Urinary bladder (tissue), 4 donors: ENCODE results near the gene ISLR2. TPM values are rescaled to one million over a fixed set of nuclear protein-coding genes. Genes with fewer than 3 reads are reported as not detected.

ENCODE experiments used
- DNase-seq: peaks from one replicate; pipeline ENCODE4 v3.0.0-alpha.2; 2015; ENCODE audit errors: extremely low spot score
- H3K27ac ChIP-seq: one replicate; pipeline ENCODE4 v1.5.1; 2013; ENCODE audit warnings: low read depth, mild to moderate bottlenecking, moderate library complexity
- H3K36me3 ChIP-seq: one replicate; pipeline ENCODE4 v1.6.1; 2013; ENCODE audit warnings: mild to moderate bottlenecking, moderate library complexity; ENCODE audit not compliant: insufficient read depth
- H3K4me1 ChIP-seq: one replicate; pipeline ENCODE4 v1.6.1; 2013; ENCODE audit warnings: mild to moderate bottlenecking, moderate library complexity; ENCODE audit not compliant: insufficient read depth
- H3K4me3 ChIP-seq: one replicate; pipeline ENCODE4 v1.5.1; 2013; ENCODE audit warnings: low read depth, low read length
- WGBS: extraction: QIAGEN DNeasy Blood & Tissue Kit; methylation state at CpG from one replicate; pipeline ENCODE4 v1.1.7; 2013; 5-methylcytosine and 5-hydroxymethylcytosine counted together
- polyA plus RNA-seq: library from polyadenylated mRNA; stranded (reverse); fragments of 200-250 nt; gene quantifications from one replicate; pipeline ENCODE4 v1.2.3, GENCODE V29; 2013
- total RNA-seq: library from RNA; depleted of rRNA; stranded (reverse); fragments of >200 nt; gene quantifications from one replicate; pipeline ENCODE4 v1.2.3, GENCODE V29; 2014
- donor health status: healthy with polysubstance abuse.
- donor health status: healthy.

ISLR2 gene
- total and polyA plus RNA-seq, 2 donors, result 2.0 to 2.9 TPM

DNA sequence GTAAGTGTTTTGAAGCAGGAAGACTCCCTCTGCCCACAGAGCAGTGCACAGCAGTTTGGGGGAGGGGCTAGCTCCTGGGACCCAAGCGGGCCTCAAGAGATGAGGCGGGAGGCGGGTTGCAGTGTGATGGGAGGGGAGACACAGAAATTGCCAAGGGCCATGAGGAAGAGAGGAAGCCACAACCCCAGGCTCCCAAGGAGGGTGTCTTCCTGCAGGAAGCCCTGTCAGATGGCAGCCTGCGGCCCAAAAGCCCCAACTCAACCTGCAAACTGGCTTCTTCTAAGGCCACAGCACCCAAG is 7.3 kb upstream of the ISLR2 start:
- no peak overlapping the region for H3K4me3 ChIP-seq
- H3K27ac ChIP-seq, result no peak overlapping the region
- no peak for DNase-seq
- H3K4me1 ChIP-seq, result no peaks in the 10 kb centered on the region
- WGBS, result 41% methylated on average over 4 of the region's 4 CpGs
- H3K36me3 ChIP-seq, result no peaks in the 10 kb centered on the region

DNA sequence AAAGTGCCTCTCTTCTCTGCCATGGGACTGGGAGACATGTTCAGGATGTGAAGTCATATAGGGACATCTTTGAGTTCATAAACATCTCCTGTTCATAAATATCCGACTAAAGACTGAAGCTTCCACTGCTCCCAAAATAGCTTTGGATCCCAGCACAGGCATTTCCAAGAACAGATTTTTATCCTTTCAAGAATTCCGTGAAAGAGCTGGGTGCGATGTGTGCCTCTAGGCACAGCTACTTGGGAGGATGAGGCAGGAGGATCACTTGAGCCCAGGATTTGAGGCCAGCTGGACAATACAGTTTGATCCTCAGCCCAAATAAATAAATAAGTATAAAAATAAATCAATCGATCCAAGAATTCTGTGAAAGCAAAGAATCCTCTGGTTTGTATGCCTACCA is 6.7 kb upstream of the ISLR2 start:
- WGBS, result 57% methylated on average over 4 of the region's 4 CpGs
- H3K27ac ChIP-seq, result no peak overlapping the region
- H3K4me1 ChIP-seq, result no peaks in the 10 kb centered on the region
- H3K36me3 ChIP-seq, result no peaks in the 10 kb centered on the region
- no peak for DNase-seq
- no peak overlapping the region for H3K4me3 ChIP-seq

DNA sequence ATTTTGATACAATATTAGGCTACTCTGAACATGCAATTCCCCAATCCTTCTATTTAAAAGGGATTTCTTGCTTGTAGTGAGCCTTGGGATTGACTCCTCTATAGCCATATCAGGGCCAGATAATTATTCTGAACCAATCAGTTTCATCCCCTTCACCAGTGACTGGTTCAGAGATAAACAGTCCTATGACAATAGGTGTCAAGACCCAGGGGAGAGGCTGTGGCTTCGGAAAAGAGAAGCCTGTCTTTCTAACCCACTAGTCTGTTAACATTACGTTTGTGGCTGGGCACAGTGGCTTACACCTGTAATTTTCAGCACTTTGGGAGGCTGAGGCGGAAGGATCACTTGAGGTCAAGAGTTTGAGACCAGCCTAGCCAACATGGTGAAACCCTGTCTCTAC is 6.2 kb upstream of the ISLR2 start:
- Histone ChIP-seq H3K27ac (no peak overlapping the region), H3K4me3 (no peak overlapping the region), H3K36me3 (no peaks in the 10 kb centered on the region), H3K4me1 (no peaks in the 10 kb centered on the region)
- WGBS, result 86% methylated on average over 3 of the region's 3 CpGs
- no peak for DNase-seq

DNA sequence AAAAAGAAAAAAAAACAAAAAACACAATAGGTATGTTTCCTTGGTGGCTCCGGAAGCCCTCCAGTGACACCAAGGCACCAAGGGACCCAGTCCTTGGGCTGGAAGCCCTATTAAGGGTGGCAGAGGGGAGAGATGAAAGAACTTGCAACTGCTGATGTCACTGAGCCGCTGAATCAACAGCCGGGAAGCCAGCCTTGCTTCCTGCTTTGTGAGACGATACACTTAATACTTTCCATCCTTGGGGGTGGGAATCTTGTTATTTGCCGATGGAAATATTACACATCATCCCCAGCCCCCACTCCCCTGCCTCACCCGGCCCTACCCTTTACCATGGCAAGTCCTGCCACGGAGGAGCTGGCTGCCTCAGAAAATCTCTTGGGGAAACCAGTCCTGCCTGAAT is 5.6 kb upstream of the ISLR2 start:
- no peak overlapping the region for H3K4me3 ChIP-seq
- H3K4me1 ChIP-seq, result no peaks in the 10 kb centered on the region
- DNase-seq, result no peak
- H3K36me3 ChIP-seq, result no peaks in the 10 kb centered on the region
- WGBS, result 61% methylated on average over 7 of the region's 7 CpGs
- H3K27ac ChIP-seq, result no peak overlapping the region

DNA sequence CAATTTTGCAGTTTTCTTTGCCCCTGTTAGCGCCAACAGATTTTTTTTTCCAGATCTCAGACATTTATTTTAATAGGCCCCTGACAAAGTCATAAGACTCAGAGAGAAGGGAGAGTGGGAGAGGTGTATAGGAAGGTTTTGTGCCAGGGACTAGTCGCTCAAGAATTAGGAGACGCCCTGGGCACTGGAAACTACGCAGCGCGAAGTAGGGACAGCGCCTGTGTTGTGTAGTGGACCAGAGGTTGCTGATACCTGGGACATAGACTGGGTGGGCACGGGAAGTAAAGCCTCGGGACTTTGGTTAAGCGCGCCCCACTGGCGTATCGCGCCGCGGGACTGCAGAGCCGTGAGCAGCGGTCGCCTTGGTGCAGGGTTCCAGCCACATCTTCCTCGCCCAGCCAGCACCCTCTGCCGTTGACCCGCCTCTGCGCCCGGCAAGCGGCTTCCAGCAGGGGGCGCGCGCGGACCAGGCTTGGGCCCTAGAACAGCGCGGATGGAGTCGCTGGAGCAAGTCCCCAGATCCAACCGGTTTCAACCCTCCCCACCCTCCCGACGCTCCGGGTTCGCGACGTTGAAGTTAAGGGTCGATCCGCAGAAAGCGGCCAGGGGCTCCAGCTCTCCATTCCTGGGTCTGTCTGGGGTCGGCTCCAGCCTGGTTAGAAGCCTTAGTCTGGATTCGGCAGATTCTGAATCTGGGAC is 3.0 kb upstream of the ISLR2 start:
- no peak overlapping the region for H3K27ac ChIP-seq
- DNase-seq, result peak; percentile 49
- H3K36me3 ChIP-seq, result no peaks in the 10 kb centered on the region
- no peaks in the 10 kb centered on the region for H3K4me1 ChIP-seq
- H3K4me3 ChIP-seq, result peak overlapping the region; percentile 11
- 8% methylated on average over 44 of the region's 44 CpGs for WGBS

DNA sequence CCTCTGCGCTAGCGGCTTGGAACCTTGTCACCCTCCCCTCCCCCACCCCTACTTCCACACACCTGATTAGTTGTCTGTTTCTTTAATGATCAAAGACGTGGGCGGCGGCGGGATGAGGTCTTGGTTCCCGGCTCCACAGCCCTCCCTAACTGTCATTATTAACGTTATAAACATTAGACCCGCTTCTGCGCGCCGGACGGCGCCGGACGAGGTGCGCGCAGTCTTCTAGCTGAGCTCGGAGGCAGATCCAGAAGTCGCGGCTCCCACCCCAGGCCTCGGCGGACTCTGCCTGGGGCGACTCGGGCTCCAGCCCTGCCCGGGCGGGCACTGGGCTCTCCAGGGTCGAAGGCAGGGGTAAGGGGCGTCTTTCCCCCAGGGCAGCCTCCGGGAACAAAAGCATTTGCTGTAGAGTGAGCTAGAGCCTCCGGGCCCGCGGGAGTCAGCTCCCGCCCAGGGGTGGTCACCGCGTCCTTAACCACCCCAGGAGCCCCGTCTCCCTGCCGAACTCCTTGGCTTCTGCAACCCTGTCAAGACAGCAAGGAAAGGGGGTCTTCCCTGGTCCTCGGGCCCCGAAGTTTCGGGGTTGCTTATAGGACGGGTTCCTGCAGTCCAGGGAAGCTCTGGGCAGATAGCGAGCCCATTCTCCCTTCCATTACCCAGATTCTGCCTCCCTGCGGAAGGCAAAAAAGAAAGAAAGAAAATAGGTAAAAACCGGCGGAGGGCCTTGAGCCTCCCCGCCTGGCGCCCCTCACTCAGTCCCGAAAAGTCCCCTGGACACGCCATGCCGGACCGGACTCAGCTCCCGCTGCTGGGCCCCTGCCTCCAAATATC is 2.2 kb upstream of the ISLR2 start:
- Histone ChIP-seq H3K36me3 (no peaks in the 10 kb centered on the region), H3K4me1 (no peaks in the 10 kb centered on the region), H3K4me3 (peak overlapping the region; percentile 11), H3K27ac (no peak overlapping the region)
- DNase-seq, result no peak
- WGBS, result 12% methylated on average over 53 of the region's 53 CpGs

DNA sequence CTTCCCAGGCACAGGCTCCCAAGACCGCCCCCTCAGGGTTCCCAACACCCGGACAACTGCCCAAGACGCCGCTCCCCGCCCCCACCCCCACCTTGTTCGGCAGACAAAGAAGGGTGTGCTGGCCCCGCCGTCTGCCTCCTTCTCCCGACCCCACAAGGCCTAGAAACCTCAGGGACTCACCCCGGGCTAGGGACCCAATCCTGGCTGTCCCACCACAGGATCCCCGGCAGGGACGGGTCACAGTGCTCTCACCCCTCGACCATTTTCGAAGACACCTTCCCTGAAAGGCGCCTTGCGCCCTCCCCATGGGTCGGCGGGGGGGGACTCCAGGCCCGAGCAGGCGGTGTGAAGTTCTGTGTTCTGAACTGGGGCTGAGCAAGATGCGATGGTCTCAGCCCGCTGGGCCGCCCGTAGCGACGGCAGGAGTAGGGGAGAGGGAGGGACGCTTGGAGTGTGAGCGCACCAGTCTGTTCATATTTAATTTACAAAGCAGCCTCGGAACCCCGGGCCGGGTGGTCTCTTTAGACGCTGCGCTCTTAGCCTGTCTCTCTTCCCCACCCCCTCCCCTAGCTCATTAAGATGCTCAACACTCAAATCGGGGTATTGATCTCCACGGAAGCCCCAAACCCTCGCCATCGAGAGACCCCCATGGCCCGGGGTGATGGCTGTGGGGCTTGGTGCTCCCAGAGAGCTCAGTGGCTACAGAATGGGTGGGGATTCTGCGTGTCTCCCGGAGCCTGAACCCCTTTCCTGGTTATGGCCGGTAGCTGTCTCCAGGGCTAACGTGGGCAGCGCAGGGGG is 1.4 kb upstream of the ISLR2 start:
- no peaks in the 10 kb centered on the region for H3K4me1 ChIP-seq
- no peak overlapping the region for H3K4me3 ChIP-seq
- H3K36me3 ChIP-seq, result no peaks in the 10 kb centered on the region
- WGBS, result 16% methylated on average over 43 of the region's 43 CpGs
- H3K27ac ChIP-seq, result no peak overlapping the region
- no peak for DNase-seq

DNA sequence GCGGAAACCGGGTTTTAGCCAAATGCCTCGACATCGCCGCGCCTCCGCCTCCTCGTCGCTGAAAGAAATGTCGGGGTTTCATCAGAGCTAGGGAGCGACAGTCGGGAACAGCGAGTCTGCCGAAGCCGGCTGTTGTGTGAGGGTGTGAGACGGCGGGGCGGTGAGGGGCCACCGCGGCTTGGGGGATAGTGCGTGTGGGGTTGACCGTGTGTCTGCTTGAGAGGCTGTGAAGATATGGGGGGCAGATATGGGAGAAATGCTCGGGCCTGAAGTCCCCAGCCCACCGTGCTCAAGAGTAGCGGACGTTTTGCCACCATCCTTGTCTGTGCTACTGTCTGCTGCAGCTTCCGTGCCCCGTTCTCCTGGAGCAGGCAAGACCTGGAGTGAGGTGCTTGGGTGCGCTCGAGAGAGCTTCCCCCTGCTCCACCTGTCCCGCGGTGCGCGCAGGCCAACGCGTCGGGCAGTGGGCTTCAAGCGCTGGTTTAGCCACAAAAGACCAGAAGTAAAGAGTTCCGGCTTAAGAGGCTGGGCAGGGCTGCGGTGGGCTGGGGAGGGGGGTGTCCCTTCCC is 716 bp upstream of the ISLR2 start:
- H3K4me3 ChIP-seq, result no peak overlapping the region
- no peak for DNase-seq
- 3% methylated on average over 40 of the region's 40 CpGs for WGBS
- no peaks in the 10 kb centered on the region for H3K4me1 ChIP-seq
- H3K27ac ChIP-seq, result no peak overlapping the region
- no peaks in the 10 kb centered on the region for H3K36me3 ChIP-seq

DNA sequence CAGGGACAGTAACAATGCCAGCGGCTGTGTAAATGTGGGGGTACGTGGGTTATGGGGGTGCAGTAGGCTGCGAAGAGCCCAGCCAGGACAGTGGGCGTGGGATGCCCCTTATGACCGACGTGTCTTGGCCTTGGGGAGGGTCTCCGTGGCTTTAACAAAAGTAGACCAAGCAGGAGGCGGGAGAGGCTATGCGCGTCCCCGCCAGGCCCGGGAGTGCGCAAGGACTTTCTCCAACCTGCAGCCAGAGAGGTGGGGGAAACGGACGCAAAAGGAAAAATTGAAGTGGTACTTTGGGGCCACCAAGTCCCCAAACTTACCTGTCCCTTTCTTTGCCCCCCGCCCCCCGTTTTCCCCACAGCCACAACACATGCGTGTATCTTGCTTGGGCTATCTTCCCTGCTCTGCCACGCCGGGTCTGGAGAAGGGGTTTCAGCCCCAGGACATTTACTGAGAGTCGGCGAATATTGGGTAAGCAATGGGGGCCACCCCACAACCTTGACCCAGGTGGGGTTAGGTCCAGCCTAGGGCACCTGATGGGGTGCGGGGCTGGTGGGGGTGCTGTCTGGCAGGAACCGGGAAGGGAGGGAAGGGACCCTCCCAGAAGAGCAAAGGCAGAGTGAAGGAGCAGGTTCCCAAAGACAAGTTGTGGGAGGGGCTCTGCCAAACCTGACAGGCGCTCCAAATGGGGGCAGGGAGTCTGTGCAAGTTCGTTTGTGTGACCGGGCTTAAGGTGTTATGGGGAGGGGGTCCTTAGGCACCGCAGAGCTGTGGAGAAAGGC is 652 bp downstream of the ISLR2 start:
- no peaks in the 10 kb centered on the region for H3K4me1 ChIP-seq
- no peak overlapping the region for H3K27ac ChIP-seq
- no peaks in the 10 kb centered on the region for H3K36me3 ChIP-seq
- whole genome bisulfite sequencing, result 13% methylated on average over 28 of the region's 28 CpGs
- no peak for DNase-seq
- H3K4me3 ChIP-seq, result no peak overlapping the region

DNA sequence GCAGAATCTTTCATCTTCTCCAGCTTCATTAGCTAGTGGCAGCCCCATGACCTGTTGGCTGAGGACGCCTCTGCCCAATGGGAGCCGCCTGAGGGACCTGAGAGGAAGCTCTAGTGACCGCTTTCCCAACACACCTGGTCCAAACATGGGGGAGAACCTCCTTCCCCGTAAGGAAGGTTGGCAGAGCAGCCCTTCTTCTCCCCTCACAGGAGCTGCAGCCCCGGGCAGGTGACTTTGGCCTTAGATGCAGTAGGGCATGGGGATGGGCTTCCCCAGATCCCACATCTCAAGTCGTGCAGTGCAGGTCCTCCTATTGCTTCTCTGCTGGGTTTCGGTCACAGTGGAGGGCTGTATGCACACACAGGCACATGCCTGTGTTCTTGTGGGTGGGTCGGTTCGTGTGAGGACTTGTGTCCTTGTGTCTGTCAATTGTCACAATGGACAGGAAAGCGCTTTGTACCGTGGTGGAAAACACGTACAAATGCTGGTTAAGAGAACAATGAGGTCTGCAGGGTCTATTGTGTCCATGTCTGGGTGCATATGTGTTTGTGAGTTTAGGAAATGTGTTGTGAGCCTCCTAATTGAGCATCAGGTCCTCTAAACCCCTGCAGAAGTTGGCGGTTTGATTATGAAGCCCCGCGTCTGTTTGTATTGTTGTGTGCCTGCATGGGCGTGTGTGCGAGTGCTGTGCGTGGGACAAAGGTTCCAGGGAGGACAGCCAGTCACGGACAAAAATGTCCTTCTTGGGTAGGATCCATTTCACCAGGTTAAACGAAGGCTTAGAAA is 1.4 kb downstream of the ISLR2 start:
- Histone ChIP-seq H3K4me1 (no peaks in the 10 kb centered on the region), H3K4me3 (no peak overlapping the region), H3K36me3 (no peaks in the 10 kb centered on the region), H3K27ac (no peak overlapping the region)
- whole genome bisulfite sequencing, result 27% methylated on average over 20 of the region's 20 CpGs
- DNase-seq, result no peak

DNA sequence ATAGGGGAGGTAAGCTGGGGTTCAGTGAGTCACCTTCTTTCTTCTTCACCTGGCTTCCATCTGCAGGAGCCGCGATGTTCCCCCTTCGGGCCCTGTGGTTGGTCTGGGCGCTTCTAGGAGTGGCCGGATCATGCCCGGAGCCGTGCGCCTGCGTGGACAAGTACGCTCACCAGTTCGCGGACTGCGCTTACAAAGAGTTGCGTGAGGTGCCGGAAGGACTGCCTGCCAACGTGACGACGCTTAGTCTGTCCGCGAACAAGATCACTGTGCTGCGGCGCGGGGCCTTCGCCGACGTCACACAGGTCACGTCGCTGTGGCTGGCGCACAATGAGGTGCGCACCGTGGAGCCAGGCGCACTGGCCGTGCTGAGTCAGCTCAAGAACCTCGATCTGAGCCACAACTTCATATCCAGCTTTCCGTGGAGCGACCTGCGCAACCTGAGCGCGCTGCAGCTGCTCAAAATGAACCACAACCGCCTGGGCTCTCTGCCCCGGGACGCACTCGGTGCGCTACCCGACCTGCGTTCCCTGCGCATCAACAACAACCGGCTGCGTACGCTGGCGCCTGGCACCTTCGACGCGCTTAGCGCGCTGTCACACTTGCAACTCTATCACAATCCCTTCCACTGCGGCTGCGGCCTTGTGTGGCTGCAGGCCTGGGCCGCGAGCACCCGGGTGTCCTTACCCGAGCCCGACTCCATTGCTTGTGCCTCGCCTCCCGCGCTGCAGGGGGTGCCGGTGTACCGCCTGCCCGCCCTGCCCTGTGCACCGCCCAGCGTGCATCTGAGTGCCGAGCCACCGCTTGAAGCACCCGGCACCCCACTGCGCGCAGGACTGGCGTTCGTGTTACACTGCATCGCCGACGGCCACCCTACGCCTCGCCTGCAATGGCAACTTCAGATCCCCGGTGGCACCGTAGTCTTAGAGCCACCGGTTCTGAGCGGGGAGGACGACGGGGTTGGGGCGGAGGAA is 2.6 kb downstream of the ISLR2 start:
- no peak for DNase-seq
- Histone ChIP-seq H3K4me1 (no peaks in the 10 kb centered on the region), H3K36me3 (no peaks in the 10 kb centered on the region), H3K4me3 (no peak overlapping the region), H3K27ac (no peak overlapping the region)
- WGBS, result 18% methylated on average over 90 of the region's 90 CpGs
